ENCODE results near the gene TNK2.
A peak's percentile ranks its signal among the peaks of the same experiment; 100 is the strongest.

Gene TNK2

DNA sequence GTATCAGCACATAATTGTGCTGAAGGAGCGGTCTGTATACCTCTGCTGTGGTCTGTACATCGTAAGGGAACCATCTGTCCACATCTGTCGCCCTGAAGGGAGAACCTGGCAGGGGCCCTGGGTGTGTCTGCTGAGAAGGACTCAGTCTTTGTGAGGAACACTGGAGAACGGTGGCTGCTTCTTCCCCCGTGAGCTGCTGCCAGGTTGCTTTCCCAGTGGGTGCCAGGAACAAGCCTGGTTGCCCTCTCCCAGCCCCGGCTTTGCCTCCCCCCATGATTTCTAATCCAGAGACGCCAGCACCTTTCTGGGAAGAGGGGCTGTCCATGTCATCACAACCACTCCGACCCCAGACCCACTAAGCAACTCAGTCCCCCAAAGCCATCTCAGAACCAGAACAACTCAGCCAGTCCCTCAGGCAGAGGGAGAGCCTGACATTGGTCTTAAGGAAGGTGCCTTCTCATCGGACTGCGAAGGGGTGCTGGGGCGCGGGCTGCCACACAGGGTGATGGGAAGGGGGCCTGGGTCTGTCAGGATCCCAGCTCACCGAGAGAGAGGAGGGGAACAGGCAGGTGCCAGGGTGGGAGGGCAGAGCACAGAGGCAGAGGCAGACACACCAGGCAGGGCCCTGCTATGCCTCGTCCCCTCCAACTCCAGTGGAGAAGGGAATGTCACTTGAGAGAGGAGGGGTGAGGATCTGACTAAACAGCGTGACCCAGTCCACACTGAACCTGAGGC, 8.5 kb downstream of the TNK2 start:
- no peak for DNase-seq (ENCODE audit: low read depth)

DNA sequence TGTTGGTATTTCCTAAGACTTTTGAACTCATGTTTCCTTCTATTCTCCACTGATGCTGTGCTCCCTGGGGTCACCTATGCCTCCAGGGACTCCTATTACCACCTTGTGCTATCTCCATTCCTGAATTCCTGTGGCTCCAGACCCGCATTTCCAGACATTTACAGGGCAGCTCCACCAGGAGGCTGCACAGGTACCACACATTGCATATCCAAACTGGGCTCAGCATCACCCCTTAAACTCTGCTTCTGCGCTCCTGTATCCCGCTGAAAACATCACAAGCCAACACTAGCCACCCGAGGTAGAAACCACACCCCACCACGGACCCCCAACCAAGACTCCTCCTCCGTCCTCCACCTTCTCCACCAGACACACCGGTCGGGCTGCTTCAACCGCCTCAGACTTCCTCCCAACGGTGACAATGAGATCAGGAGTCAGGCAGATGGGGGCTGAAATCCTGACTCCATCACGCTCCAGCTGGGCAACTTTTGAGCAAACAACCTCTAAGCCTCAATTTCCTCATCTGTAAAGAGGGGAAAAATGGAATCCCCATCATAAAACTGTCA, 10.4 kb downstream of the TNK2 start:
- DNase-seq (ENCODE audit: low read depth) = no peak

DNA sequence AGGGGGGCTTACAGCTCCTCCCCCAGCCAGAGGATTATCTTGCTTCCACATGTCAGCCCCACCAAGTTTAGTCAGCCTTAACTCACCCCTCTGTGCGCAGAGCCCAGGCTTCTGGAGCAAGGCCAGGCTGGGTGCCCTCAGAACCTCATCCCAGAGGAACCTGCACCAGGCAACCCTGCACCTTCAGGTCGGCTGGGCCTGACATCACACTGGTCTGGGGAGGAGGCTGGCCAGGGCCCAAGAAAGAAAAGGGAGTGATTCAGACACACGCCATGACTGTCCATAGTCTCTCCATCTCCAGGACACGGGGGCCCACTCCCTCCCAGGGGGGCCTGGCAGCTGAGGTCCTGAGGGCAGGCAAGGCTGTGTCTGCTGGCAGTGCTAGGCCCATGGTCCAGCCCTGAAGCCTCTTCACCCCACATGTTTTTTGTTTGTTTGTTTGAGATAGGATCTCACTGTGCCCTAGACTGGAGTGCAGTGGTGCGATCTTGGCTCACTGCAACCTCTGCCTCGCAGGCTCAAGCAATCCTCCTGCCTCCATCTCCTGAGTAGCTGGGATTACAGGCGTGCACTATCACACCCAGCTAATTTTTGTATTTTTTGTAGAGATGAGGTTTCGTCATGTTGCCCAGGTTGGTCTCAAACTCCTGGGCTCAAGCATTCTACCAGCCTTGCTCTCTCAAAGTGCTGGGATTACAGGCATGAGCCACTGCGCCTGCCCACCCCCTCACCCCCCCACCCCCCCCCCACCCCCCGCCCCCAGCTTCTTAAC, 11.1 kb downstream of the TNK2 start:
- DNase-seq (ENCODE audit: low read depth) = no peak

DNA sequence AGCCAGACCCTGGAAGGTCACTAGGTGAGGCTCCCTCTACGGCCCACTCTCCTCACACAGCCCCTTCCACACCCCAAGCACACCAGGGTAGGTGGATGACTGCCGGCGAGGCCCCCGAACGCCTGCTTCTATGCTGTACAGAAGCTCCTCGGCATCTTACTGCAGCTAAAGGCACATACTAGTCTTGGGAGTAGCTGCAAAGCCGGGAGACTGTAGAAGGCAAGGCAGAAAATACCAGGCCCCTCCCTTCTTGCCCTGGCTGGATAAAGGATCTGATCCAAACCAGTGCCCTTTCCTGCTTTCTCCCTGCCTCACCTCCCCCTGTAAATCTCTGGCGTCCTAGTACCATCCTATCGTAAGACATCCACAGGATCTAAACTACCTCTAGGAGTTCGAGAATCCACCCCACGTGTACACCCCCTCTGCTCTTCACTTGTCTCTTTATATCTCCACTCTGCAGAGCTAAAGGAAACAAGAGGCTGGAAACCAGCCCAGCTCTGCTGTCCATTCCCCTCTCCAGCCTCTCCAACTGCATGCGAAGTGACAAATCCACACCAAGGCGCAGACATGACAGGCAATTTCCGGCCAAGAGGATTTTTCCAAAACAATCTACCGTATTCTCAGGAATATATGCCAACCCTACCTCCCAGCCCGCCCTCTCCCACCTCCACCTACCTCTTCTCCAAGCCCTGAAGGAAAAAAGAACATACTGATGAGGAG, 11.8 kb downstream of the TNK2 start:
- peak; percentile 51 for DNase-seq (ENCODE audit: low read depth)

DNA sequence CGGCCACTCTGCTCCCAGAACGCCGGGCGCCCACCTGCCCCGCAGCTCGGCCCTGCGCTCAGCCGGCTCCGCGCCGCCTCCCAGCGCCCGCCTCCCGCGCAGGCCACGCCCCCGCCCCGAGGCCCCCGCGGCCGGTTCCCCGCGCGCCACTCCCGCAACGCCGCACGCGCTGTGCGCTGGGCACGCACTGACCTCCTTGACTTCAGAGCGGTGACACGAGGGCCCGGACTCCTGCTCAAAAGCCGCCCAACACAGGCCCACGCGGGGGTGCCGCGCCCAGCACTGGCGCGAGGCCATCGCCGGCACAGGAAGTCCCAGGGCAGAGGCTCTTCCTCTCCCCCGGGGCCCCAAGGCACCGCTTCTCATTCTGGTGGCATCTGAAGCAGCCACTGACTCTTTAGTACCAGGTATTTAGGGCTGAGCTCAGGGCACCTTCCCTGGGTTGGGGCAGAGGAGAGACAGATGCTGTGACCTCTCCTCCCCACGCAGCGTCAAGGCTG, 12.4 kb downstream of the TNK2 start:
- DNase-seq (ENCODE audit: low read depth) = no peak

DNA sequence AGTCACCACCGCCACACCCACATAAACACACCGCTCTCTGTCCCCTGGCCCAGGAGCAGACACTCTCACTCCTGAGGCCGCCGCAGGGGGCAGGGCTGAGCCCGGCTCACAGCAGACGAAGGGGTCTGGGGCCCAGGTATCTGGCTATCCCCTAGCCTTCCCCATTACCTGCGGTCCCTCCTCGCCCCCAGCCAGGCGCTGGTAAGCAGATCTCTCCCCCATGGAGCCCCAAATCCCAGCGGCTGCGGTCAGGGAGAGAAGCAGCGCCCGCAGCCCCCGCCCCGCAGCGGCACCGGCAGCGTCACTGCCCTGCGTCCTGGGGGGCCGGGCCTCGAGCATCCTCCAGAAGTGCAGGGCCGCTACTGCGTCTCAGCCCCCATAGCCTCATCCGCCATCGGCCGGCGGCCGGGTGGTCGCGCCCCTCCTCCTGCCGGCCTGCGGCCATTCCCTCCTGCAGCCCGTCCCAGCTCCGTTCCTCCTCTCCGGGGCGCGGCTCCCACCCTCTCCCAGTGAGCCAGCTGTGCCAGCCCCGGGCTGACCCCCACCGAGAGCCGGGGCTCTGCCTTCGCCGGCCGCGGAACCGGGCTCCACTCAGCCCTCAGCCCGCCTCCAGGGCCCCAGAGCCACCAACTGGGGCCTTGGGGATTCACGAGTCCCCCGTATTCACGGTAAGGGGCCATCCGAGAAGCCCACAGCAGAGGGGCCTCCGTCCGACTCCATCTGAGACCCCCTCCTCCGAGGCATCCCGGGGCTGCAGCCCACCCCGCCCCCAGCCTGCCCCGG, 13.1 kb downstream of the TNK2 start:
- no peak for DNase-seq (ENCODE audit: low read depth)

DNA sequence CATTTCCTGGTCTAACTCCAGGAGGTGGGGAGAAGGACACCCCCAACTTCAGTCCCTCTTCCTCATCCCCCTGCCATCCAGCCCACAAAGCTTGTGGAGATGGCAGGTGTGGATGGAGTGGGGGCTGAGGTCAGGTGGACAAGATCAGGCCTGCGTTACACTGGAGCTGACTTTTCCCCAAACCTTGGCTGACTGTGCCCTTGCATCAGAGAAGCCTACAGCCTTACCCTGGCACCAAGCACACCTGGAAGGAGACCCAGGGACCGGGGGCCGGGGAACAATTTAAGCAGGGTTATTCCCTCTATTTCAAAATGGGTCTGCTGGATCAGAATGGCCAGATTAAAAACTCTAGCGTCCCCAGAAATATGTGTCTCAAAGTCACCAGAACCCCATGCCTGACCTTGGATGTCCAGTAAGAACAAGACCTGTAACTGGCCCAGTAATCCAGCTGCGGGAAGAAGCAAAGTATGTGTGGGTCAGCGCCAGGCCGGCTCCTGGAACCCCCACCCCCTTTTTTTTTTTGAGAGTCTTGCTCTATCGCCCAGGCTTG, 14.4 kb downstream of the TNK2 start:
- no peak for DNase-seq (ENCODE audit: low read depth)

DNA sequence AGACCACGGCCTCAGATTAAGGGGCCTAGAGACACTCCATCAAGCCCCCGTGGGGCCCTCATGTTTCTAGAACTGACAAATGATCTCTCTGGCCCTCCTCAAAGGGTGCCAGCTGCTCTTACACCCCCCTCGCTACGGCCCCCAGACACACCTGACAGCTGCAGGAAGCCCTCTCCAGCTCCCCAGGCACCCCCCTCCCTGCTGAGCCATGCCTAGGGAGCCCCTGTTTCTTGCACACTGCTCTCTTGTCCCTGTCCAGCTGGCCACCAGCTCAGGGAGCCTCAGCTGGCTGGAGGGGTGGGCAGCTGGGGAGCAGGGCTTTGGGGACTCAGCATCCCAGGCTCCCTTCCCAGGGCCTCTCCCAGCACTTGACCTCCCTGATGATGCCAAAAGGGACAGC, 14.8 kb downstream of the TNK2 start:
- DNase-seq (ENCODE audit: low read depth) = no peak

DNA sequence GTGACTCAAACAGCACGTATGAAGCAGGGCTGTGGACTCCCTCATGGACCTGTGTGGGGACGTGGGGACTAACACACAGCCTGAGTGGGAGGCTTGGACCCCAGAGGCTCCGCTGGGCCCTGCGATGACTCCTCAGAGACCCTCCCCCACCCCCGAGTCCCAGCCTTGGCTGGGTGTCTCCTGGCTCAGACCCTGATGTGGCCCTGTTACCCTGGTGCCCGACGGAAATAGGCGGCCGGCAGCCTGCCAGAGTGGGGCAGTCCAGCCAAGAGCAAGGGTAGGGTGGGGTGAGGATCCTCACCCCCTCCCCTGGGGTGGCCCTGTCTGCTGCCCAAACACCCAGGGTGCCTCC, 15.3 kb downstream of the TNK2 start:
- DNase-seq (ENCODE audit: low read depth) = no peak

DNA sequence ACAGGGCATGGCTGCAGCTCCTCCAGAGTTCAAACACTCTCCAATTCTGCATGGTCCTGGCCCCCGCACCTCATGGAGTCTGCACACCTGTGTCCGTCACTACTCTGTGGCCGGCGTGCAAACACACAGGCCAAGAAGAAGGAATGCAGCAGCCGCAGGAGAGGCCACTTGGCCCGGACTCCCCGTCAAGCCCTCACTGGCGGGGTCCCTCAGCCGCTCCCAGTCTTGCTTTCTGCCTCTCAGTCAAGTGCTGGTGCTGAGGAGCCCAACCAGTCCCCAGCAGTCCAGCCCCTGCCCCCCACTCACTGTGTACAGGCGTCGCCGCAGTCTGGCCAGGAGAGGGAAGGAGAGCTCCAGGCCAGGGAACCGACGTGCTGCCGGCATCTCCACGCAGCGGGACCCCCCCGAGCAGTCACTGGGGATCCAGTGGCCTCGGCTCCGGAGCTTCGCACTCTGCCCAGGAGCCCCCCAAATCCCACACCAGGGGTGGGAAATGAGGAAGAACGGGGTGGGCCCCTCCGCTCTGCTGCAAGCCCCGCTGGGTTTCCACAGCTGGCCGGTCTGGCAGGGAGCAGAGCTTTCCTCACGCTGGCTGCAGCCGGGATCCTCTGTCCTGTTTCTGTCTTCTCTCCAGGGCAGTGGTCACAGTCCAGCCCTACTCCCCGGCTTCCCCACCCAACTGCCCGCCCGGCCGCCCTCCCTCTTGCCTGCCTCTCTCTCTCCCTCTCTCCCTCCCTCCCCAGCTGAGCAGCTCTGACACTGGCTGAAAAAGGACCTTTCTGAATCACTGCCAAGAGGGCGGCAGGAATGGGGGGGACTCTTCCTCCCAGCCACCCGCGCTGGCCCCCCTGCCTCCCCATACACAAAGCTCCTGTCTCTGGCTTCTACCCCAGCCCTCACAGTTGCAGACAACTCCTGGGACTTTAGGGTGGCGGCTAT, 16.0 kb downstream of the TNK2 start:
- DNase-seq (ENCODE audit: low read depth) = no peak

DNA sequence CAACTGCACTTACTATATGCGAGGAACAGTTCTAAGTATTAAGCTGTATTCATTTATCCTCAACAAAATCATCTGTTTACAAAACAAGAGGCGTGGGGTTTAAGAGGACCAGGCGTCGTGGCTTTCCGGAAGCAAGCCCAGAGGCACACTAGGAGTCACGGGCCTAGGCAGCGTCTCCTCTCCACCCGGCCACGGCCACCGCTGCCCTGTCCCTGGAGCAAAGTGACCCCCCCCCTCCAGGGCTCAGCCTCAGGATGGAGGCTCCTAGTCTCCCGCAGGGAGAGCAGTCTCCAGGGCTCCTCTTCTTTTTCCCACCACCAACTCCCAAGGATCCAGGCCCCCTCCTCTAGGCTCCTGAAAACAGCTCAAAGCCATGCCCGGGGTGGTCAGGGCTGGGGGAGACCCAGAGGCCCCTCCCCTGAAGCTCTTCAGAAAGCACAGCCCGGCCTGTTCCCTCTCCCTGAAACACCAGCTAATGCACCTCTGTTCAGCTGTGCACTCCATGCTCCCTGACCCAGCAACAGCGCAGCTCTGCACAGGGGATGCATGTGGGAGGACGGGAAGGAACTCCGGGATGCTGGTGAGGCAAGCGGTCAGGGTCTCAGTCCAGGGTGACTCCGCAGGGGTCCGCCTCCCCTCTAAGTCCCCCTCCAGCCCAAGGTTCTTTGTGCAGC, 16.8 kb downstream of the TNK2 start:
- no peak for DNase-seq (ENCODE audit: low read depth)

DNA sequence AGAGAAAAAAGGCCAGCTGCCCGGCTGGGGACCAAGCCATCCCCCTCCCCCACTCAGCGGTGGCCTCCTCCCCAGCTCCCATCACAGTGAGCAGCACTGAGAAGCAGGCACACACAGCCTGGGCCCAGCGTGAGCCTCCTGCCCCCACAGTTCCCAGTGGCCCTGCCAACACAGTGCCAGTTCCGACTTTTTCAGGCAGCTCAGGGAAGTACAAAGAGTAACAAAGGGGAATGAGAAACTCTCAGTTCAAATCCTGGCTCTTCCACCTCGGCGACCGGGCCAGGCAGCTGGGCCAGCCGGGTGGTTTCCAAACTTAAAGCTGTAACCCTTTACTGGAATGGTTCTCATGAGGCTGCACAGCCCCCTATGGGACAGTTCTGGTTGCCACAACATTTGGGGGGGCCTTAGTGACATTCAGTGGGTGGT, 18.5 kb downstream of the TNK2 start:
- DNase-seq (ENCODE audit: low read depth) = no peak

DNA sequence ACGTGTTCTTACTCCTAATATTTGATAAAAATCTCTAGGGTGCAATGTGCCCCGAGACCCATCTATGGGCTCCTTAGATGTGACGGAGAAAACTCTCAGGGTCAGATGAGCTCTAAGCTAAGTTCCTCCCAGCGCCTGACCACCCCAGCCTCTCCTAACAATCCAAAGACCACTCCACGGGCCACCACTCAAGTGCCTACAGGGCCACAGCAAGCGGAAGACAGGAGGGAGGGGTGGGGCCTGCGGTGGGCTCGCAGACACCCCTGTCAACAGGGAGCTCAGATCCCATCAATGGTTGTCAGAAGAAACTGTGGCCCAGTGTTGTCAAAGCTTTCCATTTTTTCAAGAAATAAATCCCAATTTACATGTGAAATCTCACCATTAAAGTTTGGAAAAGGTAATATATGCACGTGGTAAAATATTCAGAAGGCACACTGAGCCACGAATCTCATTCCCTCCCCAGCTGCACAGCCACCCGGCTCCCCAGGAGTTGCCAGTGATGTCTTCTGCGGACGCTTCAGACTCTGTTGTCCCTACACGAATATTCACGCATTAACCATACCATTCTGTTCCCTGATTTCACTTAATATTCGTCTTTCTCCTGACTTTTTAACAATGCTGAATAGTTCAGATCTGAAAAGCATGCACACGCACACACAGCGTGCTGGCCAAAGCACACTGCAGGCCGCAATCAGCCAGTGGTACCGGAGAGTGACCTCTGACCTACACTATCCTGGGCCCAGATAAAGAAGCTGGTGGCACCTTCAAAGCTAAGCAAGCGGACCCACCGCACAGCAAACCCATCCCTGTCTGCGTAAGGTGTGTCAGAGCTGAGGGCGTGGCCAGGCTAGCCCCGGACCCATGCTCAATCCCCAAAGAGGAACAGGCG, 19.1 kb downstream of the TNK2 start:
- DNase-seq (ENCODE audit: low read depth) = no peak

DNA sequence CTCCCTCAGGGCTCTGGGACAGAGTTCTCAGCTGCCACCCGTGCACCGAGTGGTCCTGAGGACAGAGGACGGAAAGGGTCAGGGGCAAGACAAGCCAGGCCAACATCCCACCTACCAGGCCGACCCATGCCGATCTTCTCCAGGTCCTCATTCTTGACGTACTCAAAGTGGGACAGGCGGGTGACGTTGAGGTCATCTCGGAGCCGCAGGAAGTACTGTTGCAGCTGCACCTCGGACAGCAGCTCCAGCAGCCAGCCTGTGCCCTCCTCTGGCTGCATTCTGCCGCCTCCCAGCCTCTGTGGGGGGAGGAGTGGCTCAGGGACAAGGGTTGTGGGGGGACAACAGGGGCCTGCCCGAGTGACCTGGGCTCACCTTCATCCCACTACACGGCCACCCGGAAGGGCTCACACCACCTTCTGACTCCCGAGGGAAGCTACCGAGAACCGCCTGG, 20.0 kb downstream of the TNK2 start:
- DNase-seq (ENCODE audit: low read depth) = no peak

DNA sequence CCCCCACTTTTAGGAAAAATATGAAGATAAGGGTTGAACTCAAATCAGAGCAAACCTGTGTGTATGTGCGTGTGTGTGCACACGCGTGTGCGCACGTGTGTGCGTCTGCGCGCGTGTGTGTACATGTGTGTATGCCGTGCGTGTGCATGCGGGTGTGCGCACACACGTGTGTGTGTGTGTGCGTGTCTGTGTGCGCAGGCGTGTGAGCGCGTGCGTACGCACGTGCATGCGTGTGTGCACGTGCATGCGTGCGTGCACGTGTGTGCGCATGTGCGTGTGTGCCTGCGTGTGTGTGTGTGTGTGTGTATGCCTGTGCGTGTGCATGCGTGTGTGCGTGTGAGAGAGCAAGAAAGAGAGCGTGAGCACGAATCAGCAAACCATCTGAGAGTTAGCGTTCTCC, 20.7 kb downstream of the TNK2 start:
- no peak for DNase-seq (ENCODE audit: low read depth)

DNA sequence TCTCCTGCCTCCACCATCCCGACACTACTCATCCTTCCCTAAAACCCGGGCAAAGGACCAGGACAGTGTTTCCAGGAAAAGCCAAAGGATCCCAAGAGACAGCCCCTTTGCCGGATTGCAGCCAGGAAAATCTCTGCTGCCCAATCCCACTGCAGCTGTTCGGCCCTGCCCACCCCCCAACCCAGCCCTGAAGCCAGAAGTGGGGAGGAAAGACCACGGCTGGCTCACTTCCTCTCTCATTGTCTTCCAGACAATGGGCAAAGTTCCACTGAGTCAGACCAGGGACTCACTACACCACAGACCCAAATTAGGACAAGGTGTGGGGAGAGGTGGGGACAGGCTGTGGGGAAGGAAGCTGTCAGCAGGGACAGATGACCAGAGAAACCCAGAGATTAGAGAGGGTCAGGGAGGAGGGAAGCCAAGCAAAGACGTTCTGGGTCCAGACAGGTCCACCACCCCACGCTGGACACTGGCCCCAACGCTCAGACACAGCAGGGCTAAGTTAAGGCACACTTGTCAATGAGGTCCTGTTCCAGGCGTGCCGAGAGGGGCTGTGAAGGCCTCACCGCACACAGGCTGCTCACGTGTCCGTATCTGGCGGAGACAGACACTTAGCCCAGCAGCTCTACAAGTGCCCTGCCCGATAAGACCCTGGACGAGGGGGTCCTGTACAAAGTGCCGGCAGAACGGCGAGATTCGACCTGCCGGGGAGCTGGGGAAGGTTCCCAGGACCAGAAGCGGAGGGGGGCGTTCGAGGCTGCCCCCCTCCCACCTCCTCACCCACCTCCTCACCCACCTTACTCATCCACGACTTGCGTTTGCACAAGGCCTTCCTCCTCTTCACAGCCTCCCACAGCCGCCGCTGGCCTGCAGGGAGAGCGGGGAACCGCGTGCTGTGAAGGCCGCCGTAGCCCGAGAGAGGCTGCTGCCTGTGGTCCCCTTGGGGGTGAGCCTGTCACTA, 21.9 kb downstream of the TNK2 start:
- no peak for DNase-seq (ENCODE audit: low read depth)

Measured in fibroblast of the conjunctiva (primary cell).